NCI-H524 treated with DMSO at 0.1 percent for 48 hours (cell line): ENCODE measurements around the gene ZMAT5.

ENCODE experiments used
- DNase-seq: peaks from one replicate; lab custom pipeline; 2025; lab: John Stamatoyannopoulos, UW

The ZMAT5 gene

GRCh38 chr22:29683536-29683935 is 83.3 kb downstream of the ZMAT5 start:
- DNase-seq, result no peak
